GM19455 (cell line): ENCODE measurements around the gene CTNND1.

Experiments
- ATAC-seq: cut with Tn5 transposase; IDR thresholded peaks from one replicate; pipeline ENCODE4 v1.9.1; 2021; ENCODE audit not compliant: unreplicated experiment

The CTNND1 gene

GRCh38 chr11:57868491-57868890, 106.9 kb downstream of the CTNND1 start:
- no peak for ATAC-seq
